Sigmoid colon (tissue), 7 donors: ENCODE measurements around the gene ZFP64. TPM values are rescaled to one million over a fixed set of nuclear protein-coding genes. Genes with fewer than 3 reads are reported as not detected.
"Not testable (repeated sequence)": the region's sequence is repeated elsewhere in the genome, so short reads cannot be mapped to it uniquely, and the experiment has no call there.

Experiments used
- DNase-seq: peaks from one replicate; pipeline ENCODE4 v3.0.0-alpha.2; 2019
- H3K27ac ChIP-seq, 4 donors: fragments of 200-600 bp; sonication (generic); one replicate each; pipeline ENCODE4 v1.5.1; 2016 to 2019; ENCODE audit warnings: mild to moderate bottlenecking in 1 of 4
- H3K27me3 ChIP-seq, 3 donors: fragments of 200-600 bp; sonication (generic); one replicate each; pipeline ENCODE4 v1.5.1; 2019; ENCODE audit warnings: mild to moderate bottlenecking in 1 of 3
- H3K36me3 ChIP-seq, 4 donors: fragments of 200-600 bp; sonication (generic); one replicate each; pipeline ENCODE4 v1.5.1; 2016 to 2019
- H3K4me1 ChIP-seq, 4 donors: fragments of 200-600 bp; sonication (generic); one replicate each; pipeline ENCODE4 v1.5.1; 2017 to 2019
- H3K4me3 ChIP-seq, 4 donors: fragments of 200-600 bp; sonication (generic); one replicate each; pipeline ENCODE4 v1.5.1; 2017 to 2019; ENCODE audit warnings: mild to moderate bottlenecking in 2 of 4, moderate library complexity in 1 of 4
- H3K9me3 ChIP-seq, 4 donors: fragments of 200-600 bp in 3 of 4; sonication (generic) in 3 of 4; one replicate each; pipeline versions ENCODE4 v1.5.1 to v1.6.1; 2013 to 2019
- EP300 ChIP-seq, 4 donors: sonication (generic); formaldehyde crosslinking; IDR thresholded peaks; one replicate each; pipeline ENCODE4 v1.6.1; 2017; ENCODE audit warnings: antibody characterized with exemption in 4 of 4
- POLR2A ChIP-seq, 2 donors: fragments of 450-650 bp; IDR thresholded peaks; one replicate each; pipeline ENCODE4 v1.6.1; 2016; ENCODE audit warnings: antibody characterized with exemption in 2 of 2, mild to moderate bottlenecking in 2 of 2, moderate library complexity in 2 of 2
- POLR2AphosphoS5 ChIP-seq, 4 donors: sonication (generic); formaldehyde crosslinking; IDR thresholded peaks; one replicate each; pipeline ENCODE4 v1.6.1; 2017; ENCODE audit warnings: antibody characterized with exemption in 4 of 4
- WGBS, 2 donors: extraction: QIAGEN DNeasy Blood & Tissue Kit; methylation state at CpG; one replicate each; pipeline ENCODE4 v1.1.7; 2013; 5-methylcytosine and 5-hydroxymethylcytosine counted together
- intact Hi-C: fragments of 100-400 bp; cut with DNase I; formaldehyde crosslinking; loops from one replicate; pipeline ENCODE4 v1.15.1; 2023
- polyA plus RNA-seq, 3 donors: library from polyadenylated mRNA; stranded (reverse); fragments of 200-250 nt; gene quantifications; one replicate each; pipeline ENCODE4 v1.2.3, GENCODE V29; 2013
- total RNA-seq, 4 donors: library from RNA; depleted of rRNA; stranded (reverse); fragments of >200 nt; gene quantifications; one replicate each; pipeline ENCODE4 v1.1.0, GENCODE V29; 2016
- TF ChIP-seq, protein P1 (sequence below), 4 experiments: fragments of 450-650 bp in 3 of 4; fragments of 200-600 bp in 1 of 4; IDR thresholded peaks; one replicate each; pipeline ENCODE4 v1.5.1; 2016 to 2019; ENCODE audit warnings: antibody characterized with exemption in 4 of 4, mild to moderate bottlenecking in 3 of 4, moderate library complexity in 2 of 4
- donor health status: healthy with polysubstance abuse.
- donor health status: Bipolar disorder and iron deficiency.
- donor health status: healthy.

Gene ZFP64
- total and polyA plus RNA-seq, 7 donors, result 5.4 to 20.5 (median 9.6) TPM

DNA sequence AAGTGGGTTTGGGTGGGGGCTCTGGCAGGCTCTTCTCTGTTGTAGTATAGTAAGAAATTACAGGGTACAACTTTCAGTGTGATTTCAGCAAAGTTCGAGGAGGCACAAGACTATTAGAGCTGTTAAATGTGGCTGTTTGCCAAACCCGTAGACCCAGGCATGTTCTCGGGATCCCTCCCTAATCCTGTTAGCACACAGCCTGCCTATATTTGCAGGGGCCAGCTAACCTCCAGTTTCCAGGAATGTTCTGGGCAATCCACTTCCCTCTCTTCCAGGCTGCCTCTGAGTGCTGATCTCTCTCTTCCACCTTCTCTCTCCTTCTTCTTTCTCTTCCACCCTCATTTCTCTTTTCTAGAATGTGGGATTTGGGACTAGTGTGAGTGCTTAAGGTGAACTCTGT lies 34.8 kb upstream of the ZFP64 start:
- TF ChIP-seq EP300 (IDR thresholded peaks at IDR 0.05), result no peak
- no peak for TF ChIP-seq POLR2A (IDR thresholded peaks at IDR 0.05)
- TF ChIP-seq, protein P1, sequence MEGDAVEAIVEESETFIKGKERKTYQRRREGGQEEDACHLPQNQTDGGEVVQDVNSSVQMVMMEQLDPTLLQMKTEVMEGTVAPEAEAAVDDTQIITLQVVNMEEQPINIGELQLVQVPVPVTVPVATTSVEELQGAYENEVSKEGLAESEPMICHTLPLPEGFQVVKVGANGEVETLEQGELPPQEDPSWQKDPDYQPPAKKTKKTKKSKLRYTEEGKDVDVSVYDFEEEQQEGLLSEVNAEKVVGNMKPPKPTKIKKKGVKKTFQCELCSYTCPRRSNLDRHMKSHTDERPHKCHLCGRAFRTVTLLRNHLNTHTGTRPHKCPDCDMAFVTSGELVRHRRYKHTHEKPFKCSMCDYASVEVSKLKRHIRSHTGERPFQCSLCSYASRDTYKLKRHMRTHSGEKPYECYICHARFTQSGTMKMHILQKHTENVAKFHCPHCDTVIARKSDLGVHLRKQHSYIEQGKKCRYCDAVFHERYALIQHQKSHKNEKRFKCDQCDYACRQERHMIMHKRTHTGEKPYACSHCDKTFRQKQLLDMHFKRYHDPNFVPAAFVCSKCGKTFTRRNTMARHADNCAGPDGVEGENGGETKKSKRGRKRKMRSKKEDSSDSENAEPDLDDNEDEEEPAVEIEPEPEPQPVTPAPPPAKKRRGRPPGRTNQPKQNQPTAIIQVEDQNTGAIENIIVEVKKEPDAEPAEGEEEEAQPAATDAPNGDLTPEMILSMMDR (IDR thresholded peaks at IDR 0.05), result no peak
- TF ChIP-seq POLR2AphosphoS5 (IDR thresholded peaks at IDR 0.05), result no peak
- 65 to 70% methylated on average over 3 of the region's 3 CpGs for WGBS, 2 donors
- intact Hi-C loops, result no loop called here
- Histone ChIP-seq H3K9me3 (no peaks in the 10 kb centered on the region), H3K4me1 (peaks cover 0 to 18% (median 8%) of the 10 kb centered on the region in 4 donors), H3K27ac (no peak overlapping the region), H3K36me3 (no peaks in the 10 kb centered on the region), H3K27me3 (no peaks in the 10 kb centered on the region), H3K4me3 (no peak overlapping the region)
- no peak for DNase-seq

DNA sequence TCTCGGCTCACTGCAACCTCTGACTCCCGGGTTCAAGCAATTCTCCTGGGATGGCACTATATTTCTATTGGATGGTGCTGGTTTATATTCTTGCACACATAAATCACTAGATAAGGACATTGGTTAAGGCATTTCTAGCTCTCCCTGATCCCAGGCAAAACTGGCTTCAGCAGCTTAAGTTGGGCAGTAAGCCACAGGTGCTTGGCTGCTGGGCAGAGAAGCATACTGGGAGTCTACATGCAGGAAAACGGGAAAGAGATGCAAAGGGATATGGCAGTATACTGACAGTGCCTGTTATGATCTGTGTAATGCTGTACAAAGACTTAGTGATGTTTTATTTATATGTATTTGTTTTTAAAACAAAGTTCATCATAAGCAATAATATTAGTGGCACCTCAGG lies 33.3 kb upstream of the ZFP64 start:
- Histone ChIP-seq H3K9me3 (peaks cover 0 to 11% (median 1%) of the 10 kb centered on the region in 4 donors), H3K4me3 (no peak overlapping the region), H3K27me3 (no peaks in the 10 kb centered on the region), H3K27ac (no peak overlapping the region), H3K4me1 (peaks cover 0 to 7% (median under 1%) of the 10 kb centered on the region in 4 donors), H3K36me3 (no peaks in the 10 kb centered on the region)
- 75 to 82% methylated on average over 3 of the region's 3 CpGs for WGBS, 2 donors
- no peak for TF ChIP-seq POLR2A (IDR thresholded peaks at IDR 0.05)
- TF ChIP-seq EP300 (IDR thresholded peaks at IDR 0.05), result no peak
- TF ChIP-seq POLR2AphosphoS5 (IDR thresholded peaks at IDR 0.05), result no peak
- TF ChIP-seq, protein P1 (IDR thresholded peaks at IDR 0.05), result no peak
- no peak for DNase-seq
- intact Hi-C loops, result no loop called here

DNA sequence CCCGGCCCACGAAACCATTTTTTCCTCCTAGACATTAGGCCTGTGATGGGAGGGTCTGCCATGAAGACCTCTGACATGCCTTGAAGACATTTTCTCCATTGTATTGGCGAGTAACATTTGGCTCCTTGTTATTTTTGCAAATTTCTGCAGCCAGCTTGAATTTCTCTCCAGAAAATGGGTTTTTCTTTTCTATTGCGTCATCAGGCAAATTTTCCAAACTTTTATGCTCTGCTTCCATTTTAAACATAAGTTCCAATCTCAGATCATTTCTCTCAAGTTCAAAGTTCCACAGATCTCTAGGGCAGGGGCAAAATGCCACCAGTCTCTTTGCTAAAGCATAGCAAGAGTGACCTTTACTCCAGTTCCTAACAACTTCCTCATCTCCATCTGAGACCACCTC lies 29.8 kb upstream of the ZFP64 start:
- H3K27ac ChIP-seq, DNase-seq, H3K27me3 ChIP-seq, intact Hi-C loops, H3K36me3 ChIP-seq, H3K4me3 ChIP-seq, H3K4me1 ChIP-seq: not testable (repeated sequence)
- H3K9me3 ChIP-seq, result peaks cover 0 to 11% (median 1%) of the 10 kb centered on the region in 4 donors
- 92 to 93% methylated on average over 4 of the region's 4 CpGs for WGBS, 2 donors

DNA sequence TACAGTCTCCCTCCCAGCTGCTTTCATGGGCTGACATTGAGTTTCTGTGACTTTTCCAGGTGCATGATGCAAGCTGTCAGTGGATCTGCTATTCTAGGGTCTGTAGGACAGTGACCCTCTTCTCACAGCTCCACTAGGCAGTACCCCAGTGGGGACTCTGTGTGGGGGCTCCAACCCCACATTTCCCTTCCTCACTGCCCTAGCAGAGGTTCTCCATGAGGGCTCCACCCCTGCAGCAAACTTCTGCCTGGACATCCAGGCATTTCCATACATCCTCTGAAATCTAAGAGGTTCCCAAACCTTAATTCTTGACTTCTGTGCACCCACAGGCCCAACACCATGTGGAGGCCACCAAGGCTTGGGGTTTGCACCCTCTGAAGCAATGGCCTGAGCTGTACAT lies 29.3 kb upstream of the ZFP64 start:
- H3K27me3 ChIP-seq, H3K36me3 ChIP-seq, intact Hi-C loops, DNase-seq, H3K4me1 ChIP-seq, H3K27ac ChIP-seq, H3K4me3 ChIP-seq: not testable (repeated sequence)
- peaks cover 0 to 11% (median 1%) of the 10 kb centered on the region in 4 donors for H3K9me3 ChIP-seq

DNA sequence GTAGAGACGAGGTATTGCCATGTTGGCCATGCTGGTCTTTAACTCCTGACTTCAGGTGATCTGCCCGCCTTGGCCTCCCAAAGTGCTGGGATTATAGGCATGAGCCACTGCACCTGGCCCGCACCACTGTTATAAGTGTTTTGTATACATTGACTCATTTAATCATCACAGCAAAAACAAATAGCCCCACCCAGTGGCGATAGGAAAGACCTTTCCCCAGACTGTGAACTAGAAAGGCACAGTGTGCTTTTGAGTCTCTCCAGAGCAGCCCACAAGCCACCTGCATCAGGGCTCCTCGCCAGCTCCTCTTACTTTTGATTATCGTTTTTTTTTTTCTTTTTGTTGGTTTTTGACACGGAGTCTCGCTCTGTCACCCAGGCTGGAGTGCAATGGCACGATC lies 27.9 kb upstream of the ZFP64 start:
- Histone ChIP-seq H3K27me3 (no peaks in the 10 kb centered on the region), H3K9me3 (peaks cover 0 to 11% (median 2%) of the 10 kb centered on the region in 4 donors), H3K27ac (no peak overlapping the region), H3K36me3 (no peaks in the 10 kb centered on the region), H3K4me1 (no peaks in the 10 kb centered on the region), H3K4me3 (no peak overlapping the region)
- no peak for DNase-seq
- no peak for TF ChIP-seq POLR2AphosphoS5 (IDR thresholded peaks at IDR 0.05)
- no peak for TF ChIP-seq POLR2A (IDR thresholded peaks at IDR 0.05)
- TF ChIP-seq, protein P1 (IDR thresholded peaks at IDR 0.05), result no peak
- no peak for TF ChIP-seq EP300 (IDR thresholded peaks at IDR 0.05)
- intact Hi-C loops, result no loop called here
- WGBS, 2 donors, result 67 to 79% methylated on average over 9 of the region's 9 CpGs

DNA sequence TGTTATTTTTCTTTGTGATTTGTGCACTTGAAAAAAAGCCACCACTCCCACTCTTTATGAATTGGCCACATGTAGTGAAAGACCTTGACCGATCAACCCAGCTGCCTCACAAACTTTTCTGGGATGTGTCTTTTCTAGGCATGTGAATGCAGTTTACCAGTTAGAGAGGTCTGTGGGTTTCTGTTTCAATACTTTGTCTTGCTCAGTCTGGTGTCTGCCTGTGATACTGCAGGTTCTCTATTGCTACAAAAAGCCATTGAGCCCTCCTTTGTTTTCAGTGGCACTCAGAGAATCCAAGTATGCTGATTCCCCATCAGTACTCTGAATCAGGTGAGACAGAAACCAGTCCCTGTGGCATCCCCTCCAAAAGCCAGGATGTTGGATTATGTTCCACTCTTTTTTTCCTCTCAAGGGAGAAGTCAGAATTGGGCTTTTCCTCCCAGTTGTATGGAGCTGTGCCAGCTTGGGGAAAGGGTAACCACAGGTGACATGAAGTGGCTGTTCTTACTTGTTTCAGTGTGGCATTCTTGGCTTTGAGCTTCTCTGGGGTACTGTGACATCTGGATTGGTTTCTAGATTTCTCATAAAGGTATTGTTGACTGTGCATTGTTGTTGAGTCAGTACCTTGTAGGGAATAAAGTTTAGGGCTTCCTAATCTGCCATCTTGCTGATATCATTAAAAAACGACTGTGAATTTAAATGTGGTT lies 26.3 kb upstream of the ZFP64 start:
- Histone ChIP-seq H3K4me1 (no peaks in the 10 kb centered on the region), H3K4me3 (no peak overlapping the region), H3K36me3 (no peaks in the 10 kb centered on the region), H3K9me3 (peaks cover 0 to 11% (median 2%) of the 10 kb centered on the region in 4 donors), H3K27ac (no peak overlapping the region), H3K27me3 (no peaks in the 10 kb centered on the region)
- WGBS, 2 donors, result 73 to 78% methylated on average over 2 of the region's 2 CpGs
- no peak for TF ChIP-seq EP300 (IDR thresholded peaks at IDR 0.05)
- TF ChIP-seq, protein P1 (IDR thresholded peaks at IDR 0.05), result no peak
- no peak for TF ChIP-seq POLR2AphosphoS5 (IDR thresholded peaks at IDR 0.05)
- TF ChIP-seq POLR2A (IDR thresholded peaks at IDR 0.05), result no peak
- intact Hi-C loops, result no loop called here
- no peak for DNase-seq
